Measurements from ENCODE around the gene TUBB6. TPM values are rescaled to one million over a fixed set of nuclear protein-coding genes. Genes with fewer than 3 reads are reported as not detected.

TUBB6 gene
- total RNA-seq (10 to 100 TPM; 15.7 to 90.8 (median 37.4) TPM), polyA plus RNA-seq (10 to 100 TPM; 26.6 to 82.9 (median 46.5) TPM)
- long read RNA-seq, donor 1, partial matches to known transcripts: 43 of 71 reads
- long read RNA-seq, donor 1, other reads (novel, unspliced or antisense): 21 of 71 reads
- long read RNA-seq, donor 2, partial matches to known transcripts: 0 of 9 reads
- long read RNA-seq, donor 2, other reads (novel, unspliced or antisense): 0 of 9 reads
- long read RNA-seq, donor 3, partial matches to known transcripts: 18 of 29 reads
- long read RNA-seq, donor 3, other reads (novel, unspliced or antisense): 8 of 29 reads
- long read RNA-seq, donor 4, transcript TUBB6-201 (4 exons, 2,064 nt): major isoform, 9 of 15 reads
- long read RNA-seq, donor 4, partial matches to known transcripts: 0 of 15 reads
- long read RNA-seq, donor 4, other reads (novel, unspliced or antisense): 4 of 15 reads
- long read RNA-seq, donor 5, transcript TUBB6-213 (4 exons, 1,017 nt): minor isoform, 6 of 75 reads
- long read RNA-seq, donor 5, transcript TUBB6-201 (4 exons, 2,064 nt): major isoform, 55 of 75 reads
- long read RNA-seq, donor 5, partial matches to known transcripts: 1 of 75 reads
- long read RNA-seq, donor 5, other reads (novel, unspliced or antisense): 6 of 75 reads
- long read RNA-seq, donor 6, partial matches to known transcripts: 0 of 8 reads
- long read RNA-seq, donor 6, other reads (novel, unspliced or antisense): 1 of 8 reads
- long read RNA-seq, donor 7, transcript TUBB6-201 (4 exons, 2,064 nt): major isoform, 5 of 7 reads
- long read RNA-seq, donor 7, partial matches to known transcripts: 0 of 7 reads
- long read RNA-seq, donor 7, other reads (novel, unspliced or antisense): 0 of 7 reads
- long read RNA-seq, donor 8, transcript TUBB6-201 (4 exons, 2,064 nt): major isoform, 8 of 71 reads
- long read RNA-seq, donor 8, partial matches to known transcripts: 41 of 71 reads
- long read RNA-seq, donor 8, other reads (novel, unspliced or antisense): 19 of 71 reads
- long read RNA-seq, donor 9, partial matches to known transcripts: 42 of 48 reads
- long read RNA-seq, donor 9, other reads (novel, unspliced or antisense): 0 of 48 reads
- long read RNA-seq, donor 10, partial matches to known transcripts: 0 of 4 reads
- long read RNA-seq, donor 10, other reads (novel, unspliced or antisense): 0 of 4 reads

GRCh38 chr18:12307701-12308385 lies at the start of gene TUBB6:
Gene TUBB6, plus strand, starts transcription at chr18:12308241. Its CDS starts 52 bp downstream, at chr18:12308293.
- peak; percentile 38 to 72 (median 57) for DNase-seq
- Histone ChIP-seq H3K36me3 (replicated peaks in 1 of 2) (peaks cover 0 to 12% of the 10 kb centered on the region in 2 donors), H3K27ac (peak within 1 kb of the TSS in 4 of 5 donors; percentile 82 to 97 (median 87)), H3K4me3 (peak within 1 kb of the TSS in 2 of 4 donors; percentile 40 to 80), H3K27me3 (no peaks in the 10 kb centered on the region), H3K9me3 (replicated peaks in 1 of 3) (peaks cover 0 to 5% (median 0%) of the 10 kb centered on the region in 3 donors), H3K4me1 (replicated peaks in 1 of 2) (peaks cover 0 to 7% of the 10 kb centered on the region in 2 donors)
- intact Hi-C loops (cut with DNase I): no loop called here
- TF ChIP-seq POLR2A (IDR thresholded peaks at IDR 0.05): peak; percentile 25 to 49
- TF ChIP-seq CTCF (IDR thresholded peaks at IDR 0.05): no peak
- WGBS, 4 donors: 1 to 2% (median 2%) methylated on average over 6 to 87 of the region's 88 CpGs; no CpG with 5 or more reads in 1 of the 4 donors

- no peak for TF ChIP-seq POLR2A (IDR thresholded peaks at IDR 0.05)
- no peak for TF ChIP-seq CTCF (IDR thresholded peaks at IDR 0.05)
- intact Hi-C loops (cut with DNase I): no loop called here
- Histone ChIP-seq H3K4me3 (no peak overlapping the region), H3K9me3 (replicated peaks in 1 of 3) (no peaks in the 10 kb centered on the region), H3K27me3 (peaks cover 17% of the 10 kb centered on the region), H3K4me1 (replicated peaks in 1 of 2) (peaks cover 0 to 6% of the 10 kb centered on the region in 2 donors), H3K36me3 (replicated peaks in 1 of 2) (no peaks in the 10 kb centered on the region), H3K27ac (no peak overlapping the region)
- DNase-seq: peak in 1 of 7 donors; percentile 21
- 87 to 93% (median 88%) methylated on average over 23 to 29 of the region's 29 CpGs for WGBS, 4 donors
These were observed 49.0 kb upstream of the TUBB6 start for GRCh38 chr18:12258719-12259705.

GRCh38 chr18:12262748-12263147 lies 45.3 kb upstream of the TUBB6 start:
- no peaks in the 10 kb centered on the region for H3K27me3 ChIP-seq
- intact Hi-C loops (cut with DNase I): no loop called here
- H3K9me3 ChIP-seq (replicated peaks in 1 of 3): no peaks in the 10 kb centered on the region
- H3K4me3 ChIP-seq: no peak overlapping the region
- H3K36me3 ChIP-seq (replicated peaks in 1 of 2): no peaks in the 10 kb centered on the region
- no peaks in the 10 kb centered on the region for H3K4me1 ChIP-seq (replicated peaks in 1 of 2)
- no peak overlapping the region for H3K27ac ChIP-seq
- no peak for DNase-seq
- TF ChIP-seq POLR2A (IDR thresholded peaks at IDR 0.05): no peak
- no peak for TF ChIP-seq CTCF (IDR thresholded peaks at IDR 0.05)
- 90 to 93% (median 90%) methylated on average over 8 of the region's 8 CpGs for WGBS, 4 donors
